ENCODE data around the gene TESK2.

DNA sequence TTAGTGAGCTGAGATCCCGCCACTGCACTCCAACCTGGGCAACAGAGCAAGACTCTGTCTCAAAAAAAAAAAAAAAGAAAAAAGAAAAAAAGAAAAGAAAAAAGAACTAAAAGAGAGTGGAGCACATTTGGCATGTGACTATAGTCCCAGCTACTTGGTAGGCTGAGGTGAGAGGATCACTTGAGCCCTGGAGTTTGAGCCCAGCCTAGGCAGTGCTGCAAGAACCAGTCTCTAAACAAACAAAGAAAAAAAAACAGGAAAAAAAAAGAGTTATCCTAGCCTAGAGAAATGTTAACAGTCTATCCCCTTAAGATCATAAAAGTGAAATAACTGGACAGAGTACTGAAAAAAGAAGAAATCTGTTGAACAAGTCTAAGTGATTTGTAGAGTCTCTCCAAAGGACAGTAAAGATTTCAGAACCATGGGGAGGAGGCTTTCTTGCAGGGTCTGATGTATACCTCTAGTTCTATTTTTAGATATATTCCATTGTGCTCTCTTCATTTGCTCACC lies 35.2 kb upstream of the TESK2 start:
- TF ChIP-seq, protein P1, sequence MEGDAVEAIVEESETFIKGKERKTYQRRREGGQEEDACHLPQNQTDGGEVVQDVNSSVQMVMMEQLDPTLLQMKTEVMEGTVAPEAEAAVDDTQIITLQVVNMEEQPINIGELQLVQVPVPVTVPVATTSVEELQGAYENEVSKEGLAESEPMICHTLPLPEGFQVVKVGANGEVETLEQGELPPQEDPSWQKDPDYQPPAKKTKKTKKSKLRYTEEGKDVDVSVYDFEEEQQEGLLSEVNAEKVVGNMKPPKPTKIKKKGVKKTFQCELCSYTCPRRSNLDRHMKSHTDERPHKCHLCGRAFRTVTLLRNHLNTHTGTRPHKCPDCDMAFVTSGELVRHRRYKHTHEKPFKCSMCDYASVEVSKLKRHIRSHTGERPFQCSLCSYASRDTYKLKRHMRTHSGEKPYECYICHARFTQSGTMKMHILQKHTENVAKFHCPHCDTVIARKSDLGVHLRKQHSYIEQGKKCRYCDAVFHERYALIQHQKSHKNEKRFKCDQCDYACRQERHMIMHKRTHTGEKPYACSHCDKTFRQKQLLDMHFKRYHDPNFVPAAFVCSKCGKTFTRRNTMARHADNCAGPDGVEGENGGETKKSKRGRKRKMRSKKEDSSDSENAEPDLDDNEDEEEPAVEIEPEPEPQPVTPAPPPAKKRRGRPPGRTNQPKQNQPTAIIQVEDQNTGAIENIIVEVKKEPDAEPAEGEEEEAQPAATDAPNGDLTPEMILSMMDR (IDR thresholded peaks at IDR 0.05): no peak
- TF ChIP-seq POLR2A (IDR thresholded peaks at IDR 0.05): no peak

All from right lobe of liver (tissue), 4 donors.